OCI-LY7 (cell line): ENCODE measurements around the gene CDK6. TPM values are rescaled to one million over a fixed set of nuclear protein-coding genes. Genes with fewer than 3 reads are reported as not detected.

Experiments used
- BruUV-seq: library from RNA; stranded (reverse); fragments of 400-500 nt; replicated peaks from 2 replicates; lab custom pipeline; 2021; lab: Mats Ljungman, UMichigan
- CTCF ChIA-PET: fragments of 300-600 bp; sonication (Branson Sonifier 250); formaldehyde crosslinking; loops from one replicate; lab custom pipeline; 2022; ENCODE audit warnings: antibody characterized with exemption; ENCODE audit not compliant: unreplicated experiment; lab: Charles Lee
- POLR2A ChIA-PET: fragments of 300-600 bp; sonication (Branson Sonifier 250); formaldehyde crosslinking; loops from one replicate; lab custom pipeline; 2022; ENCODE audit warnings: antibody characterized with exemption; lab: Charles Lee
- DNase-seq: peaks from one replicate; pipeline ENCODE4 v3.0.0-alpha.2; 2015; ENCODE audit warnings: low spot score
- H2AFZ ChIP-seq: fragments of 200-600 bp; sonication (generic), shearing (Covaris generic); 2 replicates; pipeline ENCODE4 v1.6.1; 2014; ENCODE audit warnings: mild to moderate bottlenecking, antibody characterized with exemption, low read length, moderate library complexity
- H3K27ac ChIP-seq: fragments of 200-600 bp; sonication (generic); 2 replicates; pipeline ENCODE4 v1.5.1; 2014; ENCODE audit warnings: mixed run types, low read depth, mild to moderate bottlenecking, moderate library complexity, low read length, inconsistent platforms; ENCODE audit not compliant: poor library complexity, severe bottlenecking
- H3K36me3 ChIP-seq: fragments of 200-600 bp; sonication (generic); 2 replicates; pipeline ENCODE4 v1.6.1; 2014; ENCODE audit warnings: mild to moderate bottlenecking, antibody characterized with exemption, low read length, moderate library complexity, mixed read lengths; ENCODE audit not compliant: insufficient read depth
- H3K4me1 ChIP-seq: fragments of 200-600 bp; sonication (generic); 2 replicates; pipeline ENCODE4 v1.5.1; 2014; ENCODE audit warnings: mild to moderate bottlenecking, low read length; ENCODE audit not compliant: insufficient read depth, poor library complexity, severe bottlenecking
- H3K4me2 ChIP-seq: fragments of 200-600 bp; sonication (generic); 2 replicates; pipeline ENCODE4 v1.6.1; 2014; ENCODE audit warnings: mild to moderate bottlenecking, low read length
- H3K4me3 ChIP-seq: fragments of 200-600 bp; sonication (generic); 2 replicates; pipeline ENCODE4 v1.5.1; 2014; ENCODE audit warnings: mild to moderate bottlenecking, low read depth, low read length; ENCODE audit not compliant: poor library complexity, severe bottlenecking
- H3K79me2 ChIP-seq: fragments of 200-600 bp; sonication (generic); 2 replicates; pipeline ENCODE4 v1.6.1; 2016; ENCODE audit warnings: low read depth, mild to moderate bottlenecking, low read length, moderate library complexity, mixed read lengths; ENCODE audit not compliant: insufficient read depth
- H3K9me2 ChIP-seq: fragments of 200-600 bp; sonication (generic); 2 replicates; pipeline ENCODE4 v1.6.1; 2016; ENCODE audit warnings: mild to moderate bottlenecking, low read length, mixed read lengths; ENCODE audit not compliant: insufficient read depth
- H3K9me3 ChIP-seq: fragments of 200-600 bp; sonication (generic); 2 replicates; pipeline ENCODE4 v1.6.1; 2014; ENCODE audit warnings: mild to moderate bottlenecking, mixed run types, low read length, mixed read lengths
- H4K20me1 ChIP-seq: fragments of 200-600 bp; sonication (generic); 2 replicates; pipeline ENCODE4 v1.6.1; 2014; ENCODE audit warnings: mild to moderate bottlenecking, antibody characterized with exemption, low read length, moderate library complexity, mixed read lengths; ENCODE audit not compliant: insufficient read depth
- EZH2phosphoT487 ChIP-seq: fragments of 200-600 bp; sonication (generic); IDR thresholded peaks from 2 replicates; pipeline ENCODE4 v1.6.1; 2018; ENCODE audit warnings: low read depth, borderline replicate concordance, mild to moderate bottlenecking, mixed run types, antibody characterized with exemption, low read length, moderate library complexity, mixed read lengths
- intact Hi-C: fragments of 100-400 bp; cut with micrococcal nuclease; formaldehyde crosslinking; loops from one replicate; pipeline ENCODE4 v1.10.0; 2022; ENCODE audit not compliant: unreplicated experiment
- total RNA-seq, 2 experiments: library from RNA; depleted of rRNA in 1 of 2; stranded (reverse); fragments of >200 nt in 1 of 2; shearing (Covaris generic) in 1 of 2; gene quantifications; 2 replicates each; pipeline ENCODE4 v1.2.3, GENCODE V29; 2014 to 2022
- TF ChIP-seq, protein P1 (sequence below): fragments of 200-600 bp; sonication (generic); conservative IDR thresholded peaks from 2 replicates; pipeline ENCODE4 v1.5.1; 2014; ENCODE audit warnings: mild to moderate bottlenecking, antibody characterized with exemption, low read length, moderate library complexity, mixed read lengths

CDK6 gene
- total RNA-seq, 2 experiments from 2014 or later: 35.5 to 44.1 TPM

DNA sequence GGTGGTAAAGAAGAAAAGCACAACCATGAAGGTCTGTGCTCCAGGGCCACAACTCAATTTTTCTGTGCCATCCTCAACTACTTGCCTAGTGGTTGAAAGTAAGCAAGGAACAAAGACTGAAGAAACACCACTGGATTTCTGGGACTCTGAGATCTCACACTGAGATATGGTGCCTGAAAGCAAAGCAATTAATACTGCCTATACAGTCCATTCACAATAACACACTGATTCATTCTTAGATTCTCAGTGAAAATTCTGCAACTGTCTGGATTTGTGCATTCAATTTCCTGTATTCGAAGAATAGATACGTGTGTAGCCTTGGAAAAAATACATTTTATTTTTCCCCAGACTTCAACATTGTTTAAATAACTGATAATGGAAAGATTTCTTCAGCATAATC lies 129.8 kb downstream of the CDK6 start:
- intact Hi-C loops: no loop called here
- BruUV-seq: no TSS peak

GRCh38 chr7:92705831-92706230 lies 130.5 kb downstream of the CDK6 start:
- Histone ChIP-seq H3K27ac (no peak overlapping the region), H3K9me2 (no peaks in the 10 kb centered on the region), H3K4me3 (no peak overlapping the region), H2AFZ (no peak overlapping the region), H4K20me1 (no peaks in the 10 kb centered on the region), H3K36me3 (peaks cover 14% of the 10 kb centered on the region), H3K79me2 (no peaks in the 10 kb centered on the region), H3K9me3 (peaks cover 14% of the 10 kb centered on the region; the same call in 1 of the 2 replicates), H3K4me1 (no peaks in the 10 kb centered on the region), H3K4me2 (no peak overlapping the region)
- intact Hi-C loops: loop anchor here (1.0 kb wide), 1 partner anchor 7 kb away; no protein-coding TSS in a partner anchor
- POLR2A ChIA-PET: interaction anchor here (0.7 to 1.1 kb wide), 3 partner anchors 19 to 416 kb away, joined by 3 read pairs; no protein-coding TSS in a partner anchor
- BruUV-seq: no TSS peak
- no peak for DNase-seq
- CTCF ChIA-PET: no interaction called here
- TF ChIP-seq, protein P1, sequence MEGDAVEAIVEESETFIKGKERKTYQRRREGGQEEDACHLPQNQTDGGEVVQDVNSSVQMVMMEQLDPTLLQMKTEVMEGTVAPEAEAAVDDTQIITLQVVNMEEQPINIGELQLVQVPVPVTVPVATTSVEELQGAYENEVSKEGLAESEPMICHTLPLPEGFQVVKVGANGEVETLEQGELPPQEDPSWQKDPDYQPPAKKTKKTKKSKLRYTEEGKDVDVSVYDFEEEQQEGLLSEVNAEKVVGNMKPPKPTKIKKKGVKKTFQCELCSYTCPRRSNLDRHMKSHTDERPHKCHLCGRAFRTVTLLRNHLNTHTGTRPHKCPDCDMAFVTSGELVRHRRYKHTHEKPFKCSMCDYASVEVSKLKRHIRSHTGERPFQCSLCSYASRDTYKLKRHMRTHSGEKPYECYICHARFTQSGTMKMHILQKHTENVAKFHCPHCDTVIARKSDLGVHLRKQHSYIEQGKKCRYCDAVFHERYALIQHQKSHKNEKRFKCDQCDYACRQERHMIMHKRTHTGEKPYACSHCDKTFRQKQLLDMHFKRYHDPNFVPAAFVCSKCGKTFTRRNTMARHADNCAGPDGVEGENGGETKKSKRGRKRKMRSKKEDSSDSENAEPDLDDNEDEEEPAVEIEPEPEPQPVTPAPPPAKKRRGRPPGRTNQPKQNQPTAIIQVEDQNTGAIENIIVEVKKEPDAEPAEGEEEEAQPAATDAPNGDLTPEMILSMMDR: no peak
- TF ChIP-seq EZH2phosphoT487: no peak

More for the DNA sequence above, 129.8 kb downstream of the CDK6 start:
- Histone ChIP-seq H3K9me2 (no peaks in the 10 kb centered on the region), H3K4me1 (no peaks in the 10 kb centered on the region), H3K9me3 (peaks cover 14% of the 10 kb centered on the region; the same call in 1 of the 2 replicates), H3K36me3 (peaks cover 14% of the 10 kb centered on the region), H3K79me2 (no peaks in the 10 kb centered on the region), H3K4me3 (no peak overlapping the region), H4K20me1 (no peaks in the 10 kb centered on the region), H2AFZ (no peak overlapping the region), H3K27ac (no peak overlapping the region), H3K4me2 (no peak overlapping the region)
- ChIA-PET CTCF (no interaction called here), POLR2A (interaction anchor here (0.9 kb wide), 1 partner anchor 415 kb away, joined by 3 read pairs; no protein-coding TSS in a partner anchor)
- no peak for DNase-seq
- TF ChIP-seq, protein P1: no peak
- TF ChIP-seq EZH2phosphoT487: no peak

GRCh38 chr7:92704858-92705257 lies 131.5 kb downstream of the CDK6 start:
- H3K27ac ChIP-seq: no peak overlapping the region
- intact Hi-C loops: loop anchor here (1.0 kb wide), 1 partner anchor 8 kb away; no protein-coding TSS in a partner anchor
- H3K4me3 ChIP-seq: no peak overlapping the region
- H3K79me2 ChIP-seq: no peaks in the 10 kb centered on the region
- peaks cover 14% of the 10 kb centered on the region for H3K36me3 ChIP-seq
- no peak overlapping the region for H2AFZ ChIP-seq
- no peak overlapping the region for H3K4me2 ChIP-seq
- no TSS peak for BruUV-seq
- ChIA-PET POLR2A (interaction anchor here (1.1 kb wide), 1 partner anchor 20 kb away, joined by 3 read pairs; no protein-coding TSS in a partner anchor), CTCF (no interaction called here)
- peaks cover 14% of the 10 kb centered on the region; the same call in 1 of the 2 replicates for H3K9me3 ChIP-seq
- H4K20me1 ChIP-seq: no peaks in the 10 kb centered on the region
- H3K9me2 ChIP-seq: no peaks in the 10 kb centered on the region
- no peak for DNase-seq
- no peak for TF ChIP-seq EZH2phosphoT487
- TF ChIP-seq, protein P1: no peak
- H3K4me1 ChIP-seq: no peaks in the 10 kb centered on the region
